NB4 (cell line): ENCODE results near the gene SLIT1.

Experiments
- CTCF ChIP-seq: IDR thresholded peaks from one replicate; pipeline ENCODE4 v1.5.1; 2012; ENCODE audit warnings: low read depth, low read length
- MAX ChIP-seq: IDR thresholded peaks from 2 replicates; pipeline ENCODE4 v1.6.1; 2011; ENCODE audit warnings: low read depth, low read length
- POLR2A ChIP-seq: IDR thresholded peaks from 2 replicates; pipeline ENCODE4 v1.6.1; 2011; ENCODE audit warnings: mild to moderate bottlenecking; ENCODE audit not compliant: insufficient read length; ENCODE audit errors: extremely low read depth

- TF ChIP-seq CTCF (no peak), MAX (no peak), POLR2A (no peak)
Measured at GRCh38 chr10:96984541-96985131, 201.1 kb downstream of the SLIT1 start.
